Upper lobe of left lung (tissue), 4 donors: Measurements from ENCODE around the gene EIF1AD.

Experiments used
- CTCF ChIP-seq, 6 experiments: fragments of 450-650 bp in 4 of 6; fragments of 200-600 bp in 2 of 6; sonication (generic) in 2 of 6; IDR thresholded peaks; one replicate each; pipeline ENCODE4 v1.5.1; 2016 to 2019; ENCODE audit warnings: antibody characterized with exemption in 6 of 6
- POLR2A ChIP-seq, 4 donors: fragments of 450-650 bp; IDR thresholded peaks; one replicate each; pipeline ENCODE4 v1.5.1; 2016 to 2017; ENCODE audit warnings: antibody characterized with exemption in 4 of 4, mild to moderate bottlenecking in 2 of 4

DNA sequence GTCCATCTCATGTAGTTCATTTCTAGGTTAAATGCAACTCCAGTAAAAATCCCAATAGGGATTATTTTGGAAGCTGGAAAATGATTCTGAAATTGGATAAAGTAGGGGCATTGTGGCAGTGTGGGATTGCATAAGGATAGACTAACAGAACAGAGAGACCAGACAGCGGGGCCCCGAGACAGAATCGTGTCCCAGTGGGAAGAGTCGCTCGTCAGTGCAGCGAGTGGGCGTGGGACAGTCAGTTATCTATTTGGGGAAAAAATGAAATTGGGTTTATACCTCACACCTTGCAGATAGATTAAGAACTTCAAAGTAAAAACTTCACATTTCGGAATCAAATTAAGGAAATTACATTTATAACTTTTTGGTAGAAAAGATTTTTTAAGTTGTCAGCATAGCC lies 29.8 kb downstream of the EIF1AD start:
- TF ChIP-seq POLR2A (IDR thresholded peaks at IDR 0.05) (no peak), CTCF (IDR thresholded peaks at IDR 0.05) (no peak)
